Measurements from ENCODE around the gene KCNT2. TPM values are rescaled to one million over a fixed set of nuclear protein-coding genes. Genes with fewer than 3 reads are reported as not detected.

Gene KCNT2
- total and polyA plus RNA-seq, 10 of the 15 experiments (the other 5 are each of a cell fraction or from before 2014, with no cell fraction given) = not detected

DNA sequence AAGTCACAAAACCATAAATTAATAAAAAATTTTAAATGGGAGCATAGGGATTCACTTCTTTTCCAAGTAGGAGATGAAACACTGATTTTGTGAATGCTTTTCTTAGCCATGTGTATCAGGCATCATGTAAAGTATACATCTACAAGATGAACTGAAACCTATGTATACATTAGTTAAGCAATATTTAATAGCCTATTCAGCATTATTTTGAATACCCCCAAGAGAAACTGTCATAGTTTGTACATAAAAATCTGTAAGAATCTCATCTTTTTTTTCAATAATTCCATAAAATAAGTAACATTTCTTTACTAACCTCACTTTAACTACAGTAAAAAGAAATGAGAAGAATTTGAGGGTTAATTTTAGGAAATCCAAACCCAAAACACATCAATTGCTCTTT is 348.0 kb downstream of the KCNT2 start:
- FAIRE-seq (no peak), DNase-seq (ENCODE audit: low read depth, low spot score) (no peak), ATAC-seq (no peak)
- SMC1A ChIA-PET (ENCODE audit: uncharacterized antibody, unreplicated experiment) = no interaction called here
- in situ Hi-C loops (cut with MboI) (no loop called here), intact Hi-C loops (cut with micrococcal nuclease; ENCODE audit: unreplicated experiment) (no loop called here)
- H2AFZ ChIP-seq (ENCODE audit: control insufficient read depth, low read depth, low read length) = no peak overlapping the region
- no peaks in the 10 kb centered on the region for H3K27me3 ChIP-seq (replicated peaks in 1 of 2; ENCODE audit: control insufficient read depth in 2 of 2, insufficient read depth in 2 of 2, low read length in 1 of 2)
- no peaks in the 10 kb centered on the region for H3K36me3 ChIP-seq (ENCODE audit: control insufficient read depth in 2 of 2, insufficient read depth in 2 of 2, low read length in 1 of 2)
- no peak overlapping the region for H3K4me2 ChIP-seq (ENCODE audit: control insufficient read depth, insufficient read depth)
- H3K4me1 ChIP-seq (ENCODE audit: control insufficient read depth, insufficient read depth, low read length) = no peaks in the 10 kb centered on the region
- no peak overlapping the region for H3K9ac ChIP-seq (ENCODE audit: control insufficient read depth, insufficient read depth, low read length)
- H3K4me3 ChIP-seq = no peak overlapping the region
- TF ChIP-seq ZNF622 (IDR thresholded peaks at IDR 0.05) (no peak), NR2C1 (IDR thresholded peaks at IDR 0.05) (no peak), YY1 (IDR thresholded peaks at IDR 0.05; ENCODE audit: low read depth, low read length) (no peak), TAF1 (IDR thresholded peaks at IDR 0.05; ENCODE audit: borderline replicate concordance, low read depth, low read length) (no peak), POLR2AphosphoS5 (IDR thresholded peaks at IDR 0.05; ENCODE audit: low read length) (no peak), FOXK2 (IDR thresholded peaks at IDR 0.05) (no peak), CHD4 (IDR thresholded peaks at IDR 0.05) (no peak), GATAD2B (conservative IDR thresholded peaks at IDR 0.05; ENCODE audit: low read depth) (no peak), TCF12 (IDR thresholded peaks at IDR 0.05; ENCODE audit: low read depth, low read length) (no peak), HDGF (IDR thresholded peaks at IDR 0.05) (no peak)
- TF ChIP-seq, protein P1, sequence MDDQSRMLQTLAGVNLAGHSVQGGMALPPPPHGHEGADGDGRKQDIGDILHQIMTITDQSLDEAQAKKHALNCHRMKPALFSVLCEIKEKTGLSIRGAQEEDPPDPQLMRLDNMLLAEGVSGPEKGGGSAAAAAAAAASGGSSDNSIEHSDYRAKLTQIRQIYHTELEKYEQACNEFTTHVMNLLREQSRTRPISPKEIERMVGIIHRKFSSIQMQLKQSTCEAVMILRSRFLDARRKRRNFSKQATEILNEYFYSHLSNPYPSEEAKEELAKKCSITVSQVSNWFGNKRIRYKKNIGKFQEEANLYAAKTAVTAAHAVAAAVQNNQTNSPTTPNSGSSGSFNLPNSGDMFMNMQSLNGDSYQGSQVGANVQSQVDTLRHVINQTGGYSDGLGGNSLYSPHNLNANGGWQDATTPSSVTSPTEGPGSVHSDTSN (IDR thresholded peaks at IDR 0.05; ENCODE audit: insufficient replicate concordance, low read depth, low read length) = no peak
- TF ChIP-seq, protein P2, sequence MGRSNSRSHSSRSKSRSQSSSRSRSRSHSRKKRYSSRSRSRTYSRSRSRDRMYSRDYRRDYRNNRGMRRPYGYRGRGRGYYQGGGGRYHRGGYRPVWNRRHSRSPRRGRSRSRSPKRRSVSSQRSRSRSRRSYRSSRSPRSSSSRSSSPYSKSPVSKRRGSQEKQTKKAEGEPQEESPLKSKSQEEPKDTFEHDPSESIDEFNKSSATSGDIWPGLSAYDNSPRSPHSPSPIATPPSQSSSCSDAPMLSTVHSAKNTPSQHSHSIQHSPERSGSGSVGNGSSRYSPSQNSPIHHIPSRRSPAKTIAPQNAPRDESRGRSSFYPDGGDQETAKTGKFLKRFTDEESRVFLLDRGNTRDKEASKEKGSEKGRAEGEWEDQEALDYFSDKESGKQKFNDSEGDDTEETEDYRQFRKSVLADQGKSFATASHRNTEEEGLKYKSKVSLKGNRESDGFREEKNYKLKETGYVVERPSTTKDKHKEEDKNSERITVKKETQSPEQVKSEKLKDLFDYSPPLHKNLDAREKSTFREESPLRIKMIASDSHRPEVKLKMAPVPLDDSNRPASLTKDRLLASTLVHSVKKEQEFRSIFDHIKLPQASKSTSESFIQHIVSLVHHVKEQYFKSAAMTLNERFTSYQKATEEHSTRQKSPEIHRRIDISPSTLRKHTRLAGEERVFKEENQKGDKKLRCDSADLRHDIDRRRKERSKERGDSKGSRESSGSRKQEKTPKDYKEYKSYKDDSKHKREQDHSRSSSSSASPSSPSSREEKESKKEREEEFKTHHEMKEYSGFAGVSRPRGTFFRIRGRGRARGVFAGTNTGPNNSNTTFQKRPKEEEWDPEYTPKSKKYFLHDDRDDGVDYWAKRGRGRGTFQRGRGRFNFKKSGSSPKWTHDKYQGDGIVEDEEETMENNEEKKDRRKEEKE (IDR thresholded peaks at IDR 0.05) = no peak
- TF ChIP-seq, protein P3, sequence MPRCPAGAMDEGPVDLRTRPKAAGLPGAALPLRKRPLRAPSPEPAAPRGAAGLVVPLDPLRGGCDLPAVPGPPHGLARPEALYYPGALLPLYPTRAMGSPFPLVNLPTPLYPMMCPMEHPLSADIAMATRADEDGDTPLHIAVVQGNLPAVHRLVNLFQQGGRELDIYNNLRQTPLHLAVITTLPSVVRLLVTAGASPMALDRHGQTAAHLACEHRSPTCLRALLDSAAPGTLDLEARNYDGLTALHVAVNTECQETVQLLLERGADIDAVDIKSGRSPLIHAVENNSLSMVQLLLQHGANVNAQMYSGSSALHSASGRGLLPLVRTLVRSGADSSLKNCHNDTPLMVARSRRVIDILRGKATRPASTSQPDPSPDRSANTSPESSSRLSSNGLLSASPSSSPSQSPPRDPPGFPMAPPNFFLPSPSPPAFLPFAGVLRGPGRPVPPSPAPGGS (IDR thresholded peaks at IDR 0.05; ENCODE audit: borderline replicate concordance, insufficient read depth, low read depth, low read length, poor library complexity, severe bottlenecking) = no peak
- TF ChIP-seq, protein P4, sequence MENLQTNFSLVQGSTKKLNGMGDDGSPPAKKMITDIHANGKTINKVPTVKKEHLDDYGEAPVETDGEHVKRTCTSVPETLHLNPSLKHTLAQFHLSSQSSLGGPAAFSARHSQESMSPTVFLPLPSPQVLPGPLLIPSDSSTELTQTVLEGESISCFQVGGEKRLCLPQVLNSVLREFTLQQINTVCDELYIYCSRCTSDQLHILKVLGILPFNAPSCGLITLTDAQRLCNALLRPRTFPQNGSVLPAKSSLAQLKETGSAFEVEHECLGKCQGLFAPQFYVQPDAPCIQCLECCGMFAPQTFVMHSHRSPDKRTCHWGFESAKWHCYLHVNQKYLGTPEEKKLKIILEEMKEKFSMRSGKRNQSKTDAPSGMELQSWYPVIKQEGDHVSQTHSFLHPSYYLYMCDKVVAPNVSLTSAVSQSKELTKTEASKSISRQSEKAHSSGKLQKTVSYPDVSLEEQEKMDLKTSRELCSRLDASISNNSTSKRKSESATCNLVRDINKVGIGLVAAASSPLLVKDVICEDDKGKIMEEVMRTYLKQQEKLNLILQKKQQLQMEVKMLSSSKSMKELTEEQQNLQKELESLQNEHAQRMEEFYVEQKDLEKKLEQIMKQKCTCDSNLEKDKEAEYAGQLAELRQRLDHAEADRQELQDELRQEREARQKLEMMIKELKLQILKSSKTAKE (IDR thresholded peaks at IDR 0.05; ENCODE audit: low read depth, poor library complexity, severe bottlenecking) = no peak
- TF ChIP-seq, protein P5, sequence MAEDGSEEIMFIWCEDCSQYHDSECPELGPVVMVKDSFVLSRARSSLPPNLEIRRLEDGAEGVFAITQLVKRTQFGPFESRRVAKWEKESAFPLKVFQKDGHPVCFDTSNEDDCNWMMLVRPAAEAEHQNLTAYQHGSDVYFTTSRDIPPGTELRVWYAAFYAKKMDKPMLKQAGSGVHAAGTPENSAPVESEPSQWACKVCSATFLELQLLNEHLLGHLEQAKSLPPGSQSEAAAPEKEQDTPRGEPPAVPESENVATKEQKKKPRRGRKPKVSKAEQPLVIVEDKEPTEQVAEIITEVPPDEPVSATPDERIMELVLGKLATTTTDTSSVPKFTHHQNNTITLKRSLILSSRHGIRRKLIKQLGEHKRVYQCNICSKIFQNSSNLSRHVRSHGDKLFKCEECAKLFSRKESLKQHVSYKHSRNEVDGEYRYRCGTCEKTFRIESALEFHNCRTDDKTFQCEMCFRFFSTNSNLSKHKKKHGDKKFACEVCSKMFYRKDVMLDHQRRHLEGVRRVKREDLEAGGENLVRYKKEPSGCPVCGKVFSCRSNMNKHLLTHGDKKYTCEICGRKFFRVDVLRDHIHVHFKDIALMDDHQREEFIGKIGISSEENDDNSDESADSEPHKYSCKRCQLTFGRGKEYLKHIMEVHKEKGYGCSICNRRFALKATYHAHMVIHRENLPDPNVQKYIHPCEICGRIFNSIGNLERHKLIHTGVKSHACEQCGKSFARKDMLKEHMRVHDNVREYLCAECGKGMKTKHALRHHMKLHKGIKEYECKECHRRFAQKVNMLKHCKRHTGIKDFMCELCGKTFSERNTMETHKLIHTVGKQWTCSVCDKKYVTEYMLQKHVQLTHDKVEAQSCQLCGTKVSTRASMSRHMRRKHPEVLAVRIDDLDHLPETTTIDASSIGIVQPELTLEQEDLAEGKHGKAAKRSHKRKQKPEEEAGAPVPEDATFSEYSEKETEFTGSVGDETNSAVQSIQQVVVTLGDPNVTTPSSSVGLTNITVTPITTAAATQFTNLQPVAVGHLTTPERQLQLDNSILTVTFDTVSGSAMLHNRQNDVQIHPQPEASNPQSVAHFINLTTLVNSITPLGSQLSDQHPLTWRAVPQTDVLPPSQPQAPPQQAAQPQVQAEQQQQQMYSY (CRISPR knock-in tag; IDR thresholded peaks at IDR 0.05) = no peak
- no peaks in the 10 kb centered on the region for H4K20me1 ChIP-seq (ENCODE audit: control insufficient read depth, insufficient read depth)
- H3K79me2 ChIP-seq (ENCODE audit: control insufficient read depth, insufficient read depth, low read length) = no peaks in the 10 kb centered on the region
- no peaks in the 10 kb centered on the region for H3K9me3 ChIP-seq (replicated peaks; ENCODE audit: control insufficient read depth, insufficient read depth, low read length)
- RAD21 ChIA-PET (ENCODE audit: unreplicated experiment) = no interaction called here
- CTCF ChIA-PET = no interaction called here
- BruUV-seq (replicated peaks) = no TSS peak
- POLR2A ChIA-PET = no interaction called here
- no peak overlapping the region for H3K27ac ChIP-seq (ENCODE audit: control insufficient read depth, insufficient read depth)

Measured in GM12878 (cell line).